HK-2 (cell line): Measurements from ENCODE around the gene NENF.
"Not testable (repeated sequence)": the region's sequence is repeated elsewhere in the genome, so short reads cannot be mapped to it uniquely, and the experiment has no call there.

Source experiments
- DNase-seq: peaks from one replicate; pipeline ENCODE4 v3.0.0-alpha.2; 2018; ENCODE audit not compliant: unreplicated experiment

The NENF gene

DNA sequence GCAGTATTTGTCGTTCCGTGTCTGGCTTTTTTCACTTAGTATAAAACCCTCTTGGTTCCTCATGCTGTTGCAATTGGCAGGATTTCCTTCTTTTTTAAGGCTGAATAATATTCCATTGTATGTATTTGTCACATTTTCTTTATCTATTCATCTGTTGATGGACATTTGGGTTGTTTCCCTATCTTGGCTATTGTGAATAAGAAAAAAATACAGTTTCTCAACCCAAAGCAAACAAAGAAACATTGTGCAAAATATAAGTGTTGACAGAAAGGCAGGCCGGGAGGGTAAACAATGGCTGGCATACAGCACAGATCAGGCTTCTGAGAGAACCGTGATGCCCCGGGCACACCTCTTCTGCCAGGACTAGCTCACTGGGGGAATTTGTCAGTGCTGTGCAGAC is 26.9 kb downstream of the NENF start:
- no peak for DNase-seq

DNA sequence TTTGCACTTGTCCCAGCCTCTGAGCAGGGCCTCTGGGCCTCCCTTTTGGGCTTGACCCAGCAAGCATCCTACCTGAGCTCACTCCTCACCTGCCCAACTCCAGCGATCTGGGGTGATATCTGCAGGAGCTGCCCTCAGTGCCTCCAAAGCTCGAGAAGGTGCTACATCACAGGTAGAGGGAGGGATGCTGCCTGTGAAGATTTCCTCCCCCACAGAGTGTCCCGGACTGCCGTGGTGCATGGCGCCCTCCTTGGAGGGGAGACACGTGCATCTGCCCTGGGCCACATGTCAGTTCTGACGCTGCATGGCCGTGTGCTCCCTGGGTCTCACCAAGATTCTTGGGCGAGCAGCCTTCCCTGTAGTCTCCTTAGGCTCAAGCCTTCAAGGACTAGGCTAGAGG is 27.7 kb downstream of the NENF start:
- no peak for DNase-seq

- no peak for DNase-seq
These were observed 29.4 kb downstream of the NENF start for GRCh38 chr1:212461916-212462660.

DNA sequence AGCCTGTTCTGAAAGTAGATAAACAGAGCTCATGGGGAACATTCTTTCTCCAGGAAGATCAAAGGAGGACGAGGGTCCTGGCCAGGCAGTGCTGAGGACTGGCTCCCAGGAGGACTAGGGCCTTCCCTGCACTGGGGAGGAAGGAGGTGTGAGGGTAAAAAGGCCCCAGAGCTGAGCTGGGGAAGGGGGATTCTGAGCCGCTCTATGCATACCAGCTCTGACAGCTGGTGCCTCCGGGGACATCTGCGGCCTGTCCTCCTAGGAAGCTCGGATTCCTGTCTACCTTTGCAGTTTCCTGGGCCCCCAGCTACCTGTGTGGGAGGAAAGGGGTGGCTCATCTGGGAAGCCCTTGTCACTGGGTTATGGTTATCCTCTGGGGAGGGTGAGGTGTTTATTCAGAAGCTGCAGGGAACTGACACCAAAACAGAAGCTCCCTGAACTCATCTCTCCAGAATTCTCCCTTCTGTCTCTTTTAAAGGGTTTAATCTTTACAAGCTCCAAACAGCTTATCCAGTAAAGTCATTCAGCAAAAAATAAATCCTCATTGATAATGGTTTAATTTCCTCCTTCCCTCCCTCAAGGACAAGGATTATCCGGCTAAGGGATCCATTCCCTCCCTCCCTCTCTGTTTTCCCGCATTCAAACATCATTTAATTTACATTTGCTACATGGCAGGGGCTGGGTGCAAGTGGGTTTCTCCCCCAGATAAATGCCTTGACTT is 31.0 kb downstream of the NENF start:
- no peak for DNase-seq

GRCh38 chr1:212465311-212465710 is 32.6 kb downstream of the NENF start:
- no peak for DNase-seq

DNA sequence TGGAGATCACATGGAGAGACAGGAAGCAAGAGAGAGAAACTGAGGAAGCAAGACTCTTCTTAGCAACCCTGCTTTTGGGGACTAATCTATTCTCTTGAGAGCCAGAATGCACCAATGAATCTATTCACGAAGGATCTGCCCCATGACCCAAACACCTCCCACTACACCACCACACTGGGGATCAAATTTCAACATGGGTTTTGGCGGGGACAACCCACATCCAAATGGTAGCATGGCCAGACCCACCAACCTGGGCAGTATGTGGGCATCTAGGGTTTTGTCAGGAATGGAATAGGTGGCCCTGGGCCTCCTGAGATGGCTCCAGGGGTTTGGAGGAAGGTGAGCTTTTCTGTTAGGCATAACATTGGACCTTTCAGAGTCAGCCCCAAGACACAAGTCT is 33.7 kb downstream of the NENF start:
- no peak for DNase-seq

DNA sequence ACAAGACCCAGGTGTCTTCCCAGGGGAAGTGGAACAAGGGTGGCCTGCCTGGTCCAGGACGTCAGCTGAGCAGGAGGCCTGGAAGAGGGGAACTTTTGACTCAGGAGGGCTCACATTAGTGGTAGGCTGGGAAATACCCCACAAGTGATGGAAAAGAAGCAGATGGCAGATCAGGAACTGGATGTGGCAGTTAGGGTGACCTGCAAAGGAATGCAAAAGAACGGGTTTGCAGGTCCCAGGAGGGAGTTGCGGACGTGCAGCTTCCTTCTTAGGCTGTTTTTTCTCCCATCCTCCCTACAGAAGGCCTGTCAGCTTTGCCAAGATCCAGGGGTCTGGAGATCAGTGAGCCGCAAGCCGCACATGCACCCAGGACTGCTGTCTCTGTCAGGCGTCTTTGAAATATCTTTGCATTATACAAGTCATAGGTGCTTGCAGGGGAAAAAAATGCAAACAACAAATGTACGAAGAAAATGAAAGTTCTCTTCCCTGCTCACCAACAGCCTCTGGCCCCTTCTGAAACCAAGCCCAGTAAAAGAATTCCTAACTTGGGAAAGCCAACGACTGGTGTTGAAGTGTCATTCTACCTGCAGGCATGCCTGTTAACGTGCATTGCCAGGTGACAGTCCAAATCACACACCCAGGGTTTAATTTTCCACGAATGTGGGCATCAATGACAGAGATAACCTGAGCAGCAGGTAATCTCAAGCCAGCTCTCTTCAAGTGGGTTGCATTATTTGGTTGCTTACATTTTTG is 34.4 kb downstream of the NENF start:
- DNase-seq, result no peak

DNA sequence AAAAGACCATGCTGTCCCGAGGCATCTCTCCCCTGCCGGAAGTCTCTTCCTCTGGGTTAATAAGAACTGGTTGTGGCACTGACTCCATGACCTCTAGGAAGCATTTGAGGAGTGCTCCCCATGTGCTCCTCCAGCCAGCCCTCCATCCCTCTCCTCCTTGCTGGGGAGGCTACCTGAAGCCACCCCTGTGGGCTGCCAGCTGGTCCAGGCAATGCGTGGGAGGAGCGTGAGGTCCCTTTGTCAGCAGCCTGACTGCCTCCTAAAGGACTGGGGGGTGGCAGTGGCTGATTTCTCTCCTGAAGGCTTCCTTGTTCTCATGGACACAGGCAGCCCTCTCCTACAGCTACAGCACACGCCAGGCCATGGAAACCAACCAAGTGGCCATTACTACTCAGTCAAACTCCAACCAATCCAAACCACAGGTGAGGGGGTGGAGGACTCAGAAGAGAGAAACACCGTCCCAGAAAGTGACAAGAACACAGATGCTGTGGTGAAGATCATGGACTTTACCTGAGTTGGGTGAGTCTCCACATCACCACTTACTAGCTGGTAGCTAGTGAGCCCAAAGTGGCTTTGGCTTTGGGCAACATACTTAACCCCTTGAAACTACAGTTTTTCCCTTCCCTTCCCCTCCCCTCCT is 35.2 kb downstream of the NENF start:
- no peak for DNase-seq

- DNase-seq, result peak; percentile 86
These were observed 37.3 kb downstream of the NENF start for GRCh38 chr1:212470059-212470458.

GRCh38 chr1:212471286-212471685 is 38.6 kb downstream of the NENF start:
- DNase-seq, result no peak

GRCh38 chr1:212471891-212472675 is 39.4 kb downstream of the NENF start:
- no peak for DNase-seq

DNA sequence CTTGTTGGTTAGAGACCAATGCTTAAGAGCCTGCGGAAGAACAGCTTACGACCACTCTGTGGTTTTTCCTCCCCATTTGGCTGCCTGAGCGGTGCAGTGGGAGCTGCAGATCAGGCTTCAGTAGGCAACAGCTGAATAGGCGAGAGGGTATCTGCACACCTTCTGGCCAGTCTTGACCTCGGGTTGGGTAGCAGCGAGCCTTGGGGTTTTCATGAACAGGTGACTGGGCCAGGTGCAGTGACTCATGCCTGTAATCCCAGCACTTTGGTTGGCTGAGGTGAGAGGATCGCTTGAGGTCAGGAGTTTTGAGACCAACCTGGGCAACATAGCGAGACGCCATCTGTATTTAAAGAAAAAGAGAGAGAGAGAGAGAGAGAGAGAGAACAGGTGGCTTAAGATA is 41.0 kb downstream of the NENF start:
- DNase-seq, result no peak

GRCh38 chr1:212475151-212475550 is 42.4 kb downstream of the NENF start:
- no peak for DNase-seq

- DNase-seq, result not testable (repeated sequence)
These were observed 43.1 kb downstream of the NENF start for GRCh38 chr1:212475831-212476230.

DNA sequence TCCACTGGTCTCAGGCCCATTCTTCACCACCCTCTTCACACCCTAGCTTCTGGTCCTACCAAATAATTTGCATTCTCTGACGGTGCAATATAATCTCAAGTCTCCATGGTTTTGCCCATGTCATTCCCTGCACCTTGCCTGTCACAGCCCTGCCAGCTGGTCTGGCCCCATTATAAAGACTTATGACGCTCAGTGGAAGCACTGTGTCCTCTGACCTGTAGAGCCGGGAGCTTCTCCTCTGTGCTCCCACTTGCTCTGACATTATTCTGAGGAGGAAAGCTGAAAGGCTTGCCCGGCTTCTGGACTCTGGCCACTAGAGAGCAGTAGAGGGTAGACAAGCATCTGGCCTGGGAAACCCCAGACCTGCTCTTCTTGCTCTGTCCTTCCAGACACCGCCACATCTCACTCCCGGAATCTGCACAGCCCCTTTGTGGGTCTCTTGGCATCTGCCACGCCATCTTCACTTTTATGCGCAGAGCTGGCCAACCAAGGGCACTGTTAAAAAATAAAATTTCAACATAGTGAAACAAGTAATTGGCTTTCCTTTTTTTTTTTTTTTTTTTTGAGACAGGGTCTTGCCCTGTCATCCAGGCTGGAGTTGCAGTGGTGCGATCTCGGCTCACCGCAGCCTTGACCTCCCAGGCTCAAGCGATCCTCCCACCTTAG is 44.4 kb downstream of the NENF start:
- DNase-seq, result peak; percentile 86

DNA sequence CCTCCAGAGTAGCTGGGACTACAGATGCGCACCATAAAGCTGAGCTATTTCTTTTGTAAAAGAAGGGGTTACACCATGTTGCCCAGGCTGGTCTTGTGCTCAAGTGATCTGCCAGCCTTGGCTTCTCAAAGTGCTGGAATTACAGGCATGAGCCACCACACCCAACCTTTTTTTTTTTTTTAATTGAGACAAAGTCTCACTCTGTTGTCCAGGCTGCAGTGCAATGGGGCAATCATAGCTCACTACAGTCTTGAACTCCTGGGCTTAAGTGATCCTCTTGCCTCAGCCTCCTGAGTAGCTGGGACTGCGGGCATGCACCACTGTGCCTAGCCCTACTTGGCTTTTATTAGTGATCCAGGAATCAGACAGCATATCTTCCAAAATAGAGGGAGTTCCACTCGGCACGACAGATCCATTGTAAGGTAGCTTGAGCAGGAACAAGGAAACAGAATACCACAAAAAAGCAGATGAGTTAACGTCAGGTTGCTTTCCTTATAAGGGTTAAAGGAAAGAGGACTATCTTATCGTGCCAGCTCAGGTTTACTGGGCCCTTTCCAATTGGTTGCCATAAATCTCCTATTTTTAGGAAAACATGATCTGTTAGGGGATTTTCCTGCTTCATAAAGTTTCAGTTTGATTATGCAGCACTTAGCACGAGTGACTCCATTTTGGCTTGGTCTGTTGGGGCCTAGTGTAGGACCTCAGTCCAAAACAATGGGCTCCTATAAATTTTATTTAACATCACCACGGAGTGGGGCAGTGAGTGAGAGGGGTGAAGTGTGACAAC is 45.2 kb downstream of the NENF start:
- no peak for DNase-seq

DNA sequence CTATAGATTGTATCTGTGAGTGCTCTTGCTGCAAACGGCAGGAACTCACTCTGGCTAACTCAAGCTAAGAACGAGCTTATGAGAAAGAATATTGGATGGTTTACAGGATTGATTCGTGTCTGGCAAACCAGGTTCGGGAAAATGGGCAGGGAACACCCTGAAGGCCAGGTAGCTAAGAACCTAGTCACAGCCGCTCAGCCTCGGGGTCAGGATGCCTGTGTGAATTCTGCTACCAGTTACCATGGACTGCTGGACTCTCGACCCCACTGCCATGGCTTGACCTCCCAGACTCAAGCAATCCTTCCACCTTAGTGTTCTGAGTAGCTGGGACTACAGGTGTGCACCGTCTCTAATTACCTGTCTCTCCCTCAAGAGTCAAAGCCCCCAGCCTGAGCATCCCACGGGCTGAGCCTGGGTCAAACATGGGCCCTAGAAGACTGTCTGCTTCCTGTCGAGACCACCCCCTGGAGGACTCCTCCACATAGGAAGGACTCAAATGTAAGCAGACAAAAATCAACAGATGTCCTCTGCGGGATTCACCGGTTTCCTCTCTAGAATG is 45.8 kb downstream of the NENF start:
- no peak for DNase-seq

GRCh38 chr1:212479188-212479587 is 46.5 kb downstream of the NENF start:
- DNase-seq, result no peak

GRCh38 chr1:212480711-212481437 is 48.2 kb downstream of the NENF start:
- not testable (repeated sequence) for DNase-seq
